Measurements from ENCODE around the gene PYDC1.

- TF ChIP-seq ZNF384 (IDR thresholded peaks at IDR 0.05), result no peak
- TF ChIP-seq FOXM1 (IDR thresholded peaks at IDR 0.05; ENCODE audit: borderline replicate concordance), result peak; percentile 81
- TF ChIP-seq ARNT (IDR thresholded peaks at IDR 0.05), result peak; percentile 47; the same call in 1 of the 2 replicates
- TF ChIP-seq PKNOX1 (IDR thresholded peaks at IDR 0.05), result no peak
- TF ChIP-seq FOXK2 (IDR thresholded peaks at IDR 0.05), result no peak
- TF ChIP-seq NFRKB (IDR thresholded peaks at IDR 0.05), result no peak; the same call in 1 of the 2 replicates
- peak; percentile 97 for TF ChIP-seq BHLHE40 (IDR thresholded peaks at IDR 0.05; ENCODE audit: borderline replicate concordance)
These were observed 37.0 kb downstream of the PYDC1 start, which contains the start of gene FUS for GRCh38 chr16:31179747-31180459.
